ENCODE measurements around the gene GSTCD.

GRCh38 chr4:105808030-105808749, 99.6 kb downstream of the GSTCD start:
- no peak for TF ChIP-seq CTCF (IDR thresholded peaks at IDR 0.05)
- TF ChIP-seq POLR2A (IDR thresholded peaks at IDR 0.05) = no peak

All from body of pancreas (tissue), 4 donors.